GM18520 (cell line): ENCODE measurements around the gene IL16.
"Not testable (repeated sequence)": the region's sequence is repeated elsewhere in the genome, so short reads cannot be mapped to it uniquely, and the experiment has no call there.

ENCODE experiments used
- ATAC-seq: cut with Tn5 transposase; IDR thresholded peaks from one replicate; pipeline ENCODE4 v1.9.1; 2021; ENCODE audit not compliant: unreplicated experiment

IL16 gene

DNA sequence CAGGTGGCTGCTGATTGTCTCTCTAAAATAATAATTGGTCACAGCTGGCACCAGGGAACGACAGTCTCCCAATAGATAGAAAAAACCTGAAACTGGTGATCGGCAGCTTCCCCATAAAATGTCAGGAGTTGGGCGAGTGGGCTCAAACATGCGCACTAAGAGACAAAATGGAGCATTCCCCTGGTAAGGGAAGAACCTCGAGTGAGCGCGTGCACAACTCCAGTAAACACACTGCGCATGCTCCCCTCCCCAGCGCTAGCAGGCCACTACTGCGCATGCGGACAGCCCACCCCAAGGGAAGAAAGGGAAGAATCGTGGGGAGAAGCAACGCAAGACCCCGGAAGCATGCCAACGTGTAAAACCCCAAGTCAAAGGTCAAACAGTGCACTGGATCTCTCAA, 134.9 kb downstream of the IL16 start:
- ATAC-seq, result no peak

DNA sequence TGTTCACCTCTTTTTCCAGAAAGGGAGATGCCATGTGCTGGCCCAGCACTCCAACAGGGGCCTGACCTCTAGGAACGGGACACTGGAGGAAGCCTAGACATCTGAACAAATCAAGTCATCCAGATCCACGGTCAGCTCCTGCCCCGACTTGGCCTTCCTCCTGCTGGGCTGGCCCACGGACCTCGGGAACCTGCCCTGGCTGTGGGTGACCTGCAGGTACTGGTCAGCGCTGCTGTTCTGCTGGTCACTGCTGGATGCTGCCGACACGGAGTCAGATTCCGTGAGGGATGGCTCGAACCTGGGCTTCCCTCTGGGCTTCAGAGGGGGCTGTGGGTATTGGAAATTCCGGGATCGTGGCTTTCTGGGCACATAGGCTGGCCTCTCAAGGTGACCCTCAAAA, 135.6 kb downstream of the IL16 start:
- no peak for ATAC-seq

DNA sequence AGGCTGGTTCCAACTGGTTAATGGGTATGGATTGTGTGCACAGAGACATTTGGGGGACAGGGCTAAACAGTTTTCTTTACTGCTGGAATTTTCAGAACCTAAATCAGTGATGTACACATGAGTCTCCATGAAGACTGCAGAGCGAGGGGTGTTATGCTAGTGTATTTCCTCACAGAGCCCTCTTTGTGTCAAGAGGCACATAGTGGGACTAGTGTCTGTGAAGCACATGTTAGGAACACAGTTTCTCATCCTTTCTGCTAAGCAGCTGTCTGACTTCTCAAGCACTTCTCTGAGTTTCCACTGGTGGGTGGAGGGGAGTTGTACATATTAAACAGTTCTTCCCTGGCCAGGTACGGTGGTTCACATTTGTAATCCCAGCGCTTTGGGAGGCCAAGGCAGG, 136.7 kb downstream of the IL16 start:
- ATAC-seq, result no peak

DNA sequence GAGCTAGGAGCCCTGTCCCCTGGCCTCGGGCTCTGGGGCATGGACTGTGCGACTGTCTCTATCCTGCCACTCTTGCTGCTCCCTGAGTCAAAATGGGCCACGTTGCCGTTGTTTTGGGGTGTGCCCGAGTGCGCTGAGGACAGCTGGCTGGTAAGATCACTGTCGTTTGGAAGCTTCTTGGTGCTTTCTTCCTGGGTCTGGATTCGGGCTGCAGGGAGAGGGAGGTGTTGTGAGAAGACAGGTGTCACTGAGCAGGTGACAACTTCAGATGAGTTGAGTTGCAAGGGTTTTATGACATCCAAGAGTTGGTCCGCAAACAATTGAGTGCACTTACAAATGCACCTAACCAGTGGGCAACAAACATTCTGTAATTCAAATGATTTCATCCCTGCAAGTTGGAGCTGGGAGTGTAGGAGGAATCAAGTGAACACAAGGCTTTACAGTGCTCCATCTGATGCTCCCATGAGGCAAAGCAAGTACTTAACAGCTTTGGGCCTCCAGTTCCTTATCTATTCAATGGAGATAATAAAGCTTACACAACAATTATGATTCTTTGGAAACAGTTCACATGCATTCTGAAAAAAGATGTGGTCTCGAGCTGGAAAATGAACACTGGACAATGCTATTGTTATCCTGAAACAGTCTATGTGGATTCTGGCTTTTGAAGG, 138.2 kb downstream of the IL16 start:
- ATAC-seq, result no peak

DNA sequence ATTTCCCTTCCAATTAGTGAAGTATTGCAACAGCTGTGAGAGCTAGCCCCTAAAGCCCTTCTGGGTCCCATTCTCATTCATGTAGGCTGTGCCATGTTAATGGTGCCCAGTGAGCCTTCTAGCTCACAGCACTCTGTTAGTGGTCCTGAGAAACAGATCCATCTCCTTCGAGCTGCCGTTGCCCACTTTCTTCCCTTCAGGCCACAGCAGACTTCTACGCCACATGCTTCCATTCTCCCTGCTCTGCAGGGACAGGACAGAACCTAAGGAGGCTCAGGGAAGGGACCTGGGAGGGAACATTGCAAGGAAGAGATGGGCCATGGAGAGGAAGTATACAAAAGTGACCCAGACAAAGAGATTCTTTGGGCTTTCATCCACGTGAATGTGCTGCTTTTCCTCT, 139.0 kb downstream of the IL16 start:
- ATAC-seq, result no peak

DNA sequence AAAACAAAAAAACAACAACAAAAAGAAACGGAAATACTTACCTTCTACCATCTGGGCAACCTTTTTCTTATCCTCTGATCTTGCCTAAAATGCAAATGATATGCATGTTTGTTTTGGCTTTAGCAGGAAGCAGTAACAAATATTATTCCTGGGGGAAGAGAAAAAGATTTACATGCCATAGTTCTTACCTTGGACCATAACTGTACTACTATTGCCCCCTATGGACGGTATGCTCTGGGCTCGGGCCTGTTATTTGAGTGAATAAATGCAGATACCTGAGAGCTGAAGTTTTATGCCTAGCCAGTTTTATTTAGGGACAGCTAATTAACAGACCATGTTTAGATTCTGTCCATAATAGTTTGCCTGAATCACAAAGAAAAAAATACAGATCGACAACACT, 139.9 kb downstream of the IL16 start:
- ATAC-seq, result no peak

DNA sequence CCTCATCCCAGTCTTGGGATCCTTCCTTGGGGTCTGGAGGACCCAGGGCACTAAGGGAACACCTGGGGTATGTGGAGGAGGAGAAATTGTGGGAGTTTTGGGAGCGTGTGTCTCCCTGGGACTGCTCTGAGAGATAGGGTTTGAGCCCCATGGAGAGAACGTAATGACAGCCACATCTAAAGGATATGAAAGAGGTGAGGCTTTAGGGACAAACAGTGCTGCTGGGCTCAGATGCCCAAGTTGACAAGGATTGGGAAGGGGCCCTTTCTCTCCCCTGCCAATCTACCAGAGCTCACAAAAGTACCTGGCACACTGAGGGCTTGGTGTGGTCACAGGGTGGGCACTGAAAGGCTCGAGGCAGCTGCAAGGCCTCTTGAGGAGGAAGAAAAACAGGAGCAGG, 140.6 kb downstream of the IL16 start:
- no peak for ATAC-seq

DNA sequence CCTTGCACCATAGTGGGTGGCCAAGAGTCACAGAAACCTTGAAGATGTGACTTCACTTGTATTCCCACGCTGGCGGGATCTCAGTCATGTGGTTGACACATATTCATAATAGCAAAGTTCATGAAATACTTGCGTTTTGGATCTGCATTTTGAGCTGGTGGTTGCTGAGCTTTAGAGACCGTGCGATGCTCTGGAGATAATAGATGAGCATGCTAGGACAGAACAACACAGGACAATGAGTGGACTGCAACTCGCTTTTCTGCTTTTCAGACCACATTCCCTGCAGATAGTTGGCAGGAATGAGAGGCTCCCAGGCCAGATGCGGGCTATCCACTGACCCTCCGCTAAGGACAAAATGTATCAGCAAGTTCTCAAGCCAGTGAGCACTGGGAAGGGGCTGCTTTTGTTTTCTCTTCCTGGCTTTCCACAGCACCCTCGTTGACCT, 141.1 kb downstream of the IL16 start:
- ATAC-seq, result no peak

DNA sequence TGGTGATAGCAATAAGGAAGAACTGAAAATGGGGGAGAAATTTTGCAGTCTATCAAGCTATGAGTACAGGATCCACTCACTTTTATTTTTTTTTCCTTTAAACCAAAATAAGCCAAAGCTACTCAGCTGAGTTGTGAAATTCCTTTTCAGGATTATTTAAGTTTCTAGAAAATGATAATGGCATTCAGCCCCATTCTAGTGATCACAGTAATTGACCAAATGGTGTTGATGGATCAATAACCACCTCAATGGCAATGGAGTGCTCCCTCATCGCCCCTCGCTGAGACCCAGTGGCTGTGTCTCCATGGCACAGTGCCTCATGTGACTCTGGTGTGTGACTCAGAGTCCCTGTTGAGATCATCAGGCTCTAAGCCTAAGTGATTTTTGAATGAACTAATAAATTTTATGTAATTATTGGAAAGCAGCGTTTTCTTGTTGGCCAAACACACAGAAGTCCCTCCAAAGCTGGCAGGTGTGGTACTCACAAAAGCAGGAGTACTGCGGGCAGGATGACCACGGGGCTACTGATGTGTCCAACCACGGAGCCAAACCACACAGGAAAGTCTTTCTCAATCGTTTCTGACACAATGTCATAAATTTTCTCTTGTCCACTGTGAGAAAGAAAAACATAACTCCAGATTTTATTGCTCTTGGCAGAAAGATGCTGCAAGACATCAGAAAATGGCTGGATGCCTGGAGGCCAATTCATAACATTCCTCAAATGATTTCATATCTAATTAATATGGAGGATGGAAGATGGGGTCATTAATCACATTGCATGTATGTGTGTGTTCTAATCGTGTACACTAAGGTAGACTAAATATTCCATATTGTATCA, 141.7 kb downstream of the IL16 start:
- ATAC-seq, result no peak

DNA sequence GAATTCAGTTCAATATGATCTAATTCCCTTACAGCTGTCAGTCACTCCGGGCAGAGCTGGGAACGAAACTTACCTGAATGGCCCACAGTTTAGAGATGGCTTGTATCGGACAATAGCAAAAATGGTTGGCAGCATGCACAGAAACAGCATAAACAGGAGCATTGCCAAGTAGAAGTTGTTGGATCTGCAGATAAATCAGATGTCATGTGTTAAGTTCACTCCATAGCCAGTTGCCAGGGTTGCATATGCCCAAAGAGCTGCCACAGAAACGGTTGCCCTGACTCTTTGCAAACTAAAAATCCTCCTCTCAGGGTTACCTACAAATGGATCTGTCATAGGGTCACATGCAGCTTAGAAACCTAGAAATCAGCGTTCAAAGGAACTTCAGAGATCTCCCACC, 142.6 kb downstream of the IL16 start:
- ATAC-seq, result no peak

DNA sequence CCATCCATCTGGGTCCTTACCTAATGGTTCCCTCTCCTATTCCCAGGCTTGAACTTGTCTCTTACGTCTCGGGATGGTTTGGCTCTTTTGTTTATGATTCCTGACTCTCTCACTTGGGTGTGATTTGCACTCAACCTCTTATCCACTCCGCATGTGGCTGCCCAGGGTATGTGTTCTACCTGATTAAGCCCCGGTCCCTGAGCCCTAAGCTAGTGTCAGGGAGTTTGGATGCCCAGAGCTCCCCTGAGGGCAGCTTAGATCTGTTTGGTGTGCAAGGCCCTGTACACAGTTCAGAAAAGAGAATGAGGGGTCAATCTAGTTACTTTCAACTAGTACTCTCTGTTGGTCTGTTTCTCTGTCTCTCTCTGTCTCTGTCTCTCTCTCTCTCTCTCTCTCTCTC, 143.2 kb downstream of the IL16 start:
- ATAC-seq, result no peak

DNA sequence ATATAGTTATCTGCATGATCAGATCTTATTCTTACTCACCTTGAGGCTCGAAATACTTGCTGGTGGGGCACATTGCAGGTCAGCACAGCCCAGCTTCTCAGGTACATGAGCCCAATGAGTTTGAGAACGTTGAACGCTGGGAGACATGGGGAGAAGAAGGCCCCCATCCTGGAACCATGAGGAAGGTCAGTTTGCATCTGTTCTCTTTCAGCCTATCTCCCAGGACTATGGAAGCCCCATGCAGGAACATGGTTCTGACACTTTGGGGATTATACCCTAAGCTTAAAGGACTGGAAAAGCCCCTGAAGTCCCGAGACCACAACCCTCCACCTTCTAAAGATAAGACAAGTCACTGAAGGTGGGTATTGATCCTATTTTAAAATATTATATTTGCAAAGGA, 144.7 kb downstream of the IL16 start:
- no peak for ATAC-seq

DNA sequence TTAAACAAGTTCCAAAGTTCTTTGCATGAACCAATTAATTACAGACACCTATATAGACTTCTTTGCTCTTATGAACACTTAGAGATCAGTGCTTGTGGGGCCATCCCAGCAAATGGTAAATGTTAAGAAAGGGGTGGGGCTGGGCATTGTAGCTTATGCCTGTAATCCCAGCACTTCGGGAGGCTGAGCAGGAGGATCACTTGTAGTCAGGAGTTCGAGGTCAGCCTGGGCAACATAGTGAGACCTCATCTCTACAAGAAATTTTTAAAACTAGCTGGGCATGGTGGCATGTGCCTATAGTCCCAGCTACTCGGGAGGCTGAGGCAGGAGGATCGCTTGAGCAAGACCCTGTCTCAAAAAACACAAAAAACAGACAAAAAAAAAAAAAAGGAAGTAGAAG, 146.7 kb downstream of the IL16 start:
- no peak for ATAC-seq

DNA sequence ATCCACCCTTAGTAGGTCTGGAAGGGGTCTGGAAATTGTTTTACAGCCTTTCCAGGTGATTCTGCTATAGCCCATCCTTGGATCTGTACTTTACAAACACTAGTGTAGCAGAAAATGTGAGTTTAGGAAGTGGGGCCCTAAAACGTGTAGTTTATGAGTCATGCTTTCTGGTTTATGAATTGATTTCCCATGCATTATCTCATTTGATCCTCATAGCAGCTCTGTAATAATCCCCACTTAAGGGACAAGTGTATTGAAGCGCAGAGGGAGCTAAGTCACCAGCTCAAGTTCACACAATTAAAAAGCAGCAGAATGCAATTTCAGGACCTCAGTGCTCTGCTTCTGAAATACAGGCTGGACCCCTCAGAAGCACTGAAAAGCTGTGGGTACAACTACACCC, 149.9 kb downstream of the IL16 start:
- no peak for ATAC-seq

DNA sequence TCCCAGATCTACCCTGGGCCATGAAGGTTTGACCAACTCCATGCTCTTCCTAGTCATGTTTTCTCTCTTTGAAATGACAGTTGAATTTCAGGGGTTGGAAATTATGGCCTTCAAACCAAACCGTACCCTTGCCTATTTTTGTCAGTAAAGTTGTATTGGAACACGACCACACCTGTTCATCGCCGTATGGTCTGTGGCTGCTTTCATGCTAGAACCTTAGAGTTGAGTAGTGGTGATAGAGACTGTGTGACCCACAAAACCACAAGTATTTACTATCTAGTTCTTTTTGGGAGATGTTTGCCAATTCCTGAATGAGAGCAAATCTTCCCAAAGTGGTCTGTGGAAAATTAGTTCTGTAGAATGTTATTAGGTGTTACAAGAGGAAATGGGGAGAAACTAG, 151.2 kb downstream of the IL16 start:
- ATAC-seq, result no peak

DNA sequence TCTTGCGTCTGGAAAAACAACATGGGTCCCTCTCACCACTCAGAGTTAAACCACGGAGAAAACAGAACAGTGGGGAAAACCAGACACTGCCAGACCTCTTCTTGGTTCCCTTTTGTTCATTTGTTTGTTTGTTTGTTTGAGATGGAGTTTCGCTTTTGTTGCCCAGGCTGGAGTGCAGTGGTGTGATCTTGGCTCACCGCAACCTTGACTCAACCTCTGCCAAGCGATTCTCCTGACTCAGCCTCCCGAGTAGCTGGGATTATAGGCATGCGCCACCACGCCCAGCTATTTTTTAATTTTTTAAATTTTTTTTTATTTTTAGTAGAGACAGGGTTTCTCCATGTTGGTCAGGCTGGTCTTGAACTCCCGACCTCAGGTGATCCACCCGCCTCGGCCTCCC, 152.0 kb downstream of the IL16 start:
- not testable (repeated sequence) for ATAC-seq

DNA sequence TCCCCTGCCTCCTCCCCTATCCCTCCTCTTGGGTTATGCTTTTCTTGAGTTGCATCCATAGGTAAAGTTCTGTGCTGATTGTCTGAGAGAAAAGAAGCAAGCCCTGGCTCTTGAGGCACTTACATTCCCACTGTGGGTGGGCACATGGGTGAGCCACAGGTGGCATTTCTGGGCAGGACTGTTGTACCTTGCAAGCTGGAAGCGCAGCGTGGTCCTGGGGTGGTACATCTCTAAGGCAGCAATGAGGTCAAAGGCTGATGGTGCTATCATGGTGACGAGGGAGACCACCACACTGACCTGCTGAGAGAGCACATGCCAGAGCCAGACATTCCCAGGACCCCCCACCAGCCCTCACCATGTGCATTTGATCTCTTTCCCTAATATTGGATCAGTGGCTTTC, 152.6 kb downstream of the IL16 start:
- no peak for ATAC-seq

DNA sequence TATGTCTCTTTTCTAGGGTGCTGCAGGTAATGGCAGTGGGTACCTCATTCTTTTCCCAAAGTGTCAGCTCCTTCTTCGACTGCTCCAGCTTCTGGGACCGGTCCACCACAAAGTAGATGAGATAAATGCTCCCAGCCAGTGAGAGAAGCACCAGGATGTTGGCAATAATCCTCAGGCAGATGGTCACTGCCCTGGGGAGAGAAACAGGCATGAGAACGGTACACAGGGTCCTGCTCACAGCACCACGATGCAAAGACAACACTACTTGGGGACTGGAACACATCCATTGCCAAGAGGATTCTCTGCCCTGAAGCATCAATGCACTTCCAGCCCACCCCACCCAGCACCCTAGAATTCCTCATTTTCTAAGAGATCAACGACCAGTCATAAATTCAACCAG, 155.0 kb downstream of the IL16 start:
- ATAC-seq, result no peak

DNA sequence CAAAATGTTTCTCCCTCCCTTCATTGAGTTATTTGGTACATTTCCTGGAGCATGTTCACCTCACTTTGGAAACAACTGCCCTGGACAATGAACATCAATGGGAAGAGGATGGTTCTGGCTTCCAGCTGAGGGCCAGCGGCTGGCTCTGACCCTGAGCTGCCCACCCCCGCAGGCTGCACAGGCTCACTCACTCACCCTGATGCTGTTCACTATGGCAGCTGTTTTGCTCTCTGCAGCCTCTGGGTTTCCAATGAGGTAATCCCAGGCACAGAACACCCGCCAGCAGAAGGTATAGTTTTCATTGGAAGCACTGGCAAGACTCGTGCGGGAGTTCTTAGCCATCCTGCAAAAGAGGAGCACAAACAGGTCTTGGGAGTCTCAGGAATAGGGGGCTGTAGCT, 159.6 kb downstream of the IL16 start:
- ATAC-seq, result no peak

DNA sequence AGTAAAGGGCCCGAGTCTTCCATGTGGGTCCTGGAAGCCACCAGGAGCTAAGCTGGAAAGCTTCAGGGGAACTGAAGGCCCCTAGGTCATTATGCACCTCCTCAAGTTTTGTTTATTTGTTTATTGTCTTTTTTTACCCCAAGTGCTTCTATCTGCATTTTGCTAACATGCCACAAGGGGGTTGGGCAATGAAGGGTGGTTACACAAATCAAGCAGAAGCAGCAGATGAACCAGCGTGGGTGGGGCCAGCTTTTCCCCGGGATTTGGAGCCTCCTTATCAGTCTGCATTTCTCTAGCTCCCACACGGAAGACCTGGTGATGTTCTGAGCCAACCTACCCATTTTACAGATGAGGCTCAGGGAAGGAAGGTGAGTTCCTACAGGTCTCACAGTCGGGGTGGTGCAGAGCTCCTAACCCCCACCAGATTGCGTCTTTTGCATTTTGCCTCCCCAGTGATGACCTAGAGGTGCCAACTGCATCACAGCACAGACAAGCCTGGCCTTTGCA, 160.6 kb downstream of the IL16 start:
- ATAC-seq, result no peak

DNA sequence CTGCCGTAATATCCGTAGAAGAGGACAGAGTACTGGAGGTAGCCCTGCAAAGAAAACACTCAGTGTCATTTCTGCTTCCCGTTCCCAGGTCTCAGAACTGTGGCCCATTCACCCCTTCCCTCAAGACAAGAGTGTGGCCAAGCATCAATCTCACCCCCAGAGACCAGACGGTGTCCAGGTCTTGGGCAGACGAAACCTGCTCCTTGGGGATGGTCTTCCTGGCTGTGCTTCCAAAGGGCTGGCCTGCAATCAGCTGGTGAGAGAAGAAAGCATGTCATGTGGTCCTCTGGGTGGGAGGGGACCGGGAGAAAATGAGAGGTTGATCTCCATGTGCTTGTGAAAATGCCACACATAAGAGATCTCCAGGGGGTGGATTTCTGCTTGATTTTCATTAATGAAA, 161.6 kb downstream of the IL16 start:
- ATAC-seq, result no peak

DNA sequence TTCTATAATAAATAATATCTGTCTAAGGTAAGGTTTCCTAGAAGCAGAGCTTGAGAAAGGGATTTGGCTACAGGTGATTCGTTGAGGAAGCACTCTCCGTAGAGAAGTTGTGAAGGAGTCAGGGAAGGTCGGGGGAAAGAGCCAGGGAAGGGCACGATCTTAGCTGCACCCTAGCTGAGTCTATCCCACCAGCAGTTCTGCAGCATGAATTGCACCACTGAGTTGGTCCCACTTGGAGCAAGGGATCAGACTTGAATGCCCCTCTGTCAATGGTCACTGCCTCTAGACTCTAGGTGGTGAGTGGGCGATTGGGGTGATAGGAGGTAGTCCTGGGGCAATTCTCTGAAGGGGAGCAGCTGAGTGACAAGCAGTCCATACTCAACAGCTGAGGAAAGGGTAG, 163.8 kb downstream of the IL16 start:
- ATAC-seq, result no peak

DNA sequence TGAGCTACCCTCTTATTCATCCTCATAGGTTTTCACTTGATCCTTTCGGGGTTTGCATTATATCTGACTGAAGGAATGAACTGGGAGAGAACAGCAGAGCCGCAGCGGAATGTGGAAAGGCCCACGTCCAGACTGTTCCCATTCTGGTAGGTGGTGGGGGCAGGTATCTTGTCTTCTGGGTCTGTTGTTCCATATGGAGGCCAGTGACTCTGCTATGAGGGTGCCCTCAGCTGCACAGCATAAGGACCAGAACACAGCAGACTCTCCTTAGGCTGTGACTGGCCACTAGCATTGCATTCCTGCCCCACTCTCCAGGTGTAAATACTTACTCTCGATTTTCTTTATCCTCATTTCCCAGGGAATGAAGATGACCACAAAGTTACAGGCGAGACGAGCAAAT, 165.2 kb downstream of the IL16 start:
- no peak for ATAC-seq
